Activated naive CD4-positive, alpha-beta T cell treated with anti-CD3 and anti-CD28 coated beads, Interleukin-2, amount 10 ng/mL, durations not matched to agents 7 days and 5 days (primary cell): ENCODE data around the gene REM2.
A peak's percentile ranks its signal among the peaks of the same experiment; 100 is the strongest.
"Not testable (repeated sequence)": the region's sequence is repeated elsewhere in the genome, so short reads cannot be mapped to it uniquely, and the experiment has no call there.

Experiments
- CTCF ChIA-PET: fragments of 350-600 bp; sonication (Branson Sonifier 250); formaldehyde crosslinking; loops from one replicate; lab custom pipeline; 2021; ENCODE audit warnings: antibody characterized with exemption; lab: Charles Lee
- DNase-seq: peaks from one replicate; pipeline ENCODE4 v3.0.0-alpha.2; 2020
- H3K27ac Mint-ChIP-seq: one replicate; pipeline ENCODE4 v1.8.0; 2021; ENCODE audit warnings: mild to moderate bottlenecking, moderate library complexity, mixed read lengths
- H3K27me3 Mint-ChIP-seq: one replicate; pipeline ENCODE4 v1.8.0; 2021; ENCODE audit warnings: mild to moderate bottlenecking, mixed read lengths
- H3K36me3 Mint-ChIP-seq: one replicate; pipeline ENCODE4 v1.8.0; 2021; ENCODE audit warnings: mixed read lengths
- H3K4me1 Mint-ChIP-seq: one replicate; pipeline ENCODE4 v1.8.0; 2021; ENCODE audit warnings: mixed read lengths
- H3K4me3 Mint-ChIP-seq: one replicate; pipeline ENCODE4 v1.8.0; 2021; ENCODE audit warnings: mild to moderate bottlenecking, moderate library complexity, mixed read lengths
- H3K9me3 Mint-ChIP-seq: one replicate; pipeline ENCODE4 v1.8.0; 2021; ENCODE audit warnings: mixed read lengths

Gene REM2

GRCh38 chr14:22852940-22853767 is 29.9 kb upstream of the REM2 start:
- H3K36me3 Mint-ChIP-seq = no peaks in the 10 kb centered on the region
- H3K27ac Mint-ChIP-seq = peak overlapping the region; percentile 49
- CTCF ChIA-PET = interaction anchor here (0.6 to 6.1 kb wide), 26 partner anchors 9 to 875 kb away, joined by 3 to 224 read pairs (median 4); partner anchors contain the start of genes DAD1 and MRPL52
- peaks cover 39% of the 10 kb centered on the region for H3K4me1 Mint-ChIP-seq
- peak; percentile 93 for DNase-seq
- peak overlapping the region; percentile 72 for H3K4me3 Mint-ChIP-seq
- H3K9me3 Mint-ChIP-seq = no peaks in the 10 kb centered on the region
- peaks cover 77% of the 10 kb centered on the region for H3K27me3 Mint-ChIP-seq

- CTCF ChIA-PET = interaction anchor here (0.6 to 6.1 kb wide), 16 partner anchors 8 to 733 kb away, joined by 3 to 224 read pairs (median 8); partner anchors contain the start of gene MRPL52
- H3K9me3 Mint-ChIP-seq, DNase-seq, H3K36me3 Mint-ChIP-seq, H3K27ac Mint-ChIP-seq, H3K4me3 Mint-ChIP-seq: not testable (repeated sequence)
- peaks cover 77% of the 10 kb centered on the region for H3K27me3 Mint-ChIP-seq
- peaks cover 49% of the 10 kb centered on the region for H3K4me1 Mint-ChIP-seq
Measured at GRCh38 chr14:22854296-22854695, 28.7 kb upstream of the REM2 start.

- Mint-ChIP-seq H3K27me3 (peaks cover 78% of the 10 kb centered on the region), H3K36me3 (peaks cover 1% of the 10 kb centered on the region), H3K4me3 (no peak overlapping the region), H3K4me1 (peaks cover 49% of the 10 kb centered on the region), H3K9me3 (no peaks in the 10 kb centered on the region), H3K27ac (no peak overlapping the region)
- CTCF ChIA-PET = interaction anchor here (0.6 to 6.1 kb wide), 18 partner anchors 11 to 299 kb away, joined by 3 to 224 read pairs (median 4); no protein-coding TSS in a partner anchor
- DNase-seq = no peak
Measured at GRCh38 chr14:22854963-22855724, 27.9 kb upstream of the REM2 start.

- CTCF ChIA-PET = interaction anchor here (3.3 to 6.0 kb wide), 2 partner anchors 34 to 44 kb away, joined by 18 to 51 read pairs; no protein-coding TSS in a partner anchor
- H3K4me1 Mint-ChIP-seq = peaks cover 44% of the 10 kb centered on the region
- DNase-seq = no peak
- H3K4me3 Mint-ChIP-seq = no peak overlapping the region
- H3K9me3 Mint-ChIP-seq = peaks cover 2% of the 10 kb centered on the region
- H3K36me3 Mint-ChIP-seq = peaks cover 3% of the 10 kb centered on the region
- H3K27me3 Mint-ChIP-seq = peaks cover 81% of the 10 kb centered on the region
- H3K27ac Mint-ChIP-seq = no peak overlapping the region
Measured at GRCh38 chr14:22856428-22856827, 26.6 kb upstream of the REM2 start.

GRCh38 chr14:22860377-22860776 is 22.6 kb upstream of the REM2 start:
- peaks cover 22% of the 10 kb centered on the region for H3K4me1 Mint-ChIP-seq
- not testable (repeated sequence) for H3K36me3 Mint-ChIP-seq, H3K9me3 Mint-ChIP-seq, H3K27ac Mint-ChIP-seq, H3K4me3 Mint-ChIP-seq, DNase-seq
- CTCF ChIA-PET = interaction anchor here (0.6 to 2.8 kb wide), 6 partner anchors 12 to 234 kb away, joined by 3 to 16 read pairs (median 4); partner anchors contain the start of gene ACIN1
- H3K27me3 Mint-ChIP-seq = peaks cover 70% of the 10 kb centered on the region

- H3K4me1 Mint-ChIP-seq = peaks cover 15% of the 10 kb centered on the region
- peaks cover 7% of the 10 kb centered on the region for H3K9me3 Mint-ChIP-seq
- H3K4me3 Mint-ChIP-seq = no peak overlapping the region
- CTCF ChIA-PET = interaction anchor here (0.6 to 2.9 kb wide), 4 partner anchors 8 to 406 kb away, joined by 3 to 14 read pairs (median 6); no protein-coding TSS in a partner anchor
- no peak for DNase-seq
- H3K36me3 Mint-ChIP-seq = peaks cover 10% of the 10 kb centered on the region
- H3K27ac Mint-ChIP-seq = no peak overlapping the region
- peaks cover 66% of the 10 kb centered on the region for H3K27me3 Mint-ChIP-seq
Measured at GRCh38 chr14:22861651-22862050, 21.4 kb upstream of the REM2 start.

- Mint-ChIP-seq H3K9me3 (peaks cover 7% of the 10 kb centered on the region), H3K4me3 (no peak overlapping the region), H3K36me3 (peaks cover 9% of the 10 kb centered on the region), H3K27me3 (peaks cover 36% of the 10 kb centered on the region), H3K27ac (no peak overlapping the region), H3K4me1 (peaks cover 6% of the 10 kb centered on the region)
- DNase-seq = no peak
- CTCF ChIA-PET = interaction anchor here (0.6 to 1.1 kb wide), 2 partner anchors 65 to 294 kb away, joined by 3 read pairs; no protein-coding TSS in a partner anchor
Measured at GRCh38 chr14:22864979-22865378, 18.0 kb upstream of the REM2 start.

- no peak for DNase-seq
- Mint-ChIP-seq H3K27ac (no peak overlapping the region), H3K9me3 (peaks cover 7% of the 10 kb centered on the region)
Measured at GRCh38 chr14:22865424-22866405, 17.3 kb upstream of the REM2 start.

GRCh38 chr14:22866874-22867273 is 16.1 kb upstream of the REM2 start:
- no peak overlapping the region for H3K4me3 Mint-ChIP-seq
- H3K27ac Mint-ChIP-seq = no peak overlapping the region
- CTCF ChIA-PET = no interaction called here
- H3K9me3 Mint-ChIP-seq = peaks cover 1% of the 10 kb centered on the region
- peaks cover 17% of the 10 kb centered on the region for H3K4me1 Mint-ChIP-seq
- H3K36me3 Mint-ChIP-seq = peaks cover 3% of the 10 kb centered on the region
- no peak for DNase-seq
- peaks cover 17% of the 10 kb centered on the region for H3K27me3 Mint-ChIP-seq

More at GRCh38 chr14:22865424-22866405, 17.3 kb upstream of the REM2 start:
- peaks cover 9% of the 10 kb centered on the region for H3K36me3 Mint-ChIP-seq
- CTCF ChIA-PET = interaction anchor here (0.6 to 1.1 kb wide), 3 partner anchors 64 to 294 kb away, joined by 3 read pairs; no protein-coding TSS in a partner anchor
- H3K4me3 Mint-ChIP-seq = no peak overlapping the region
- peaks cover 29% of the 10 kb centered on the region for H3K27me3 Mint-ChIP-seq
- H3K4me1 Mint-ChIP-seq = peaks cover 13% of the 10 kb centered on the region

- H3K27ac Mint-ChIP-seq = peak overlapping the region; percentile 97
- H3K4me1 Mint-ChIP-seq = peaks cover 37% of the 10 kb centered on the region
- no peak for DNase-seq
- peaks cover 18% of the 10 kb centered on the region for H3K36me3 Mint-ChIP-seq
- peaks cover 4% of the 10 kb centered on the region for H3K27me3 Mint-ChIP-seq
- CTCF ChIA-PET = interaction anchor here (0.5 to 6.3 kb wide), 5 partner anchors 15 to 301 kb away, joined by 3 to 115 read pairs (median 5); partner anchors contain the start of gene REM2
- H3K9me3 Mint-ChIP-seq = no peaks in the 10 kb centered on the region
- peak overlapping the region; percentile 95 for H3K4me3 Mint-ChIP-seq
Measured at GRCh38 chr14:22870811-22871223, 12.2 kb upstream of the REM2 start.

- Mint-ChIP-seq H3K4me3 (peak within 1 kb of the TSS; percentile 95), H3K4me1 (peaks cover 37% of the 10 kb centered on the region), H3K9me3 (no peaks in the 10 kb centered on the region), H3K27me3 (peaks cover 4% of the 10 kb centered on the region), H3K27ac (peak within 1 kb of the TSS; percentile 97), H3K36me3 (peaks cover 24% of the 10 kb centered on the region)
- peak; percentile 88 for DNase-seq
- CTCF ChIA-PET = interaction anchor here (0.7 to 6.3 kb wide), 12 partner anchors 12 to 302 kb away, joined by 3 to 115 read pairs (median 6); partner anchors contain the start of genes MRPL52, PRMT5 and REM2
Measured at GRCh38 chr14:22871224-22872032, 11.6 kb upstream of the REM2 start, which contains the start of gene LRP10. TSS of gene LRP10 (plus strand) at chr14:22871740. CDS start at chr14:22872304, 564 bp downstream.
